Nephron (organoid): ENCODE data around the gene CADM4.
"Not testable (repeated sequence)": the region's sequence is repeated elsewhere in the genome, so short reads cannot be mapped to it uniquely, and the experiment has no call there.

Experiments used
- H3K27ac Mint-ChIP-seq, 3 experiments: 2 replicates each; pipeline ENCODE4 v1.8.0; 2020; ENCODE audit warnings: mixed read lengths in 3 of 3, mild to moderate bottlenecking in 2 of 3, moderate library complexity in 1 of 3
- H3K27me3 Mint-ChIP-seq: 2 replicates; pipeline ENCODE4 v1.8.0; 2021; ENCODE audit warnings: low read depth, mild to moderate bottlenecking, moderate library complexity, mixed read lengths
- H3K36me3 Mint-ChIP-seq: 2 replicates; pipeline ENCODE4 v1.8.0; 2020; ENCODE audit warnings: low read depth, mixed read lengths
- H3K4me1 Mint-ChIP-seq: 2 replicates; pipeline ENCODE4 v1.8.0; 2020; ENCODE audit warnings: mixed read lengths
- H3K4me3 Mint-ChIP-seq, 3 experiments: 2 replicates each; pipeline ENCODE4 v1.8.0; 2020; ENCODE audit warnings: mild to moderate bottlenecking in 3 of 3, mixed read lengths in 3 of 3, moderate library complexity in 2 of 3
- H3K9me3 Mint-ChIP-seq: 2 replicates; pipeline ENCODE4 v1.8.0; 2020; ENCODE audit warnings: mixed read lengths
- CTCF ChIP-seq, 3 experiments: fragments of 200-600 bp; sonication (generic); IDR thresholded peaks; one replicate each; pipeline ENCODE4 v1.5.0; 2021; ENCODE audit warnings: antibody characterized with exemption in 3 of 3; ENCODE audit not compliant: unreplicated experiment in 3 of 3

CADM4 gene

GRCh38 chr19:43609872-43610271 lies 29.8 kb downstream of the CADM4 start:
- Mint-ChIP-seq H3K9me3 (no peaks in the 10 kb centered on the region), H3K27ac (no peak overlapping the region), H3K27me3 (no peaks in the 10 kb centered on the region), H3K36me3 (peaks cover 62% of the 10 kb centered on the region), H3K4me1 (peaks cover 7% of the 10 kb centered on the region), H3K4me3 (no peak overlapping the region)
- no peak for TF ChIP-seq CTCF (IDR thresholded peaks at IDR 0.05; ENCODE audit: unreplicated experiment in 3 of 3)

GRCh38 chr19:43607238-43608205 lies 32.1 kb downstream of the CADM4 start:
- no peaks in the 10 kb centered on the region for H3K9me3 Mint-ChIP-seq
- H3K27me3 Mint-ChIP-seq: no peaks in the 10 kb centered on the region
- H3K4me3 Mint-ChIP-seq: peak overlapping the region in 1 of 3 experiments; percentile 1
- TF ChIP-seq CTCF (IDR thresholded peaks at IDR 0.05; ENCODE audit: unreplicated experiment in 3 of 3): no peak
- H3K4me1 Mint-ChIP-seq: peaks cover 7% of the 10 kb centered on the region
- peak overlapping the region; percentile 13 to 64 (median 43) for H3K27ac Mint-ChIP-seq
- peaks cover 44% of the 10 kb centered on the region for H3K36me3 Mint-ChIP-seq

- Mint-ChIP-seq H3K4me1 (peaks cover 7% of the 10 kb centered on the region), H3K36me3 (peaks cover 36% of the 10 kb centered on the region), H3K27me3 (no peaks in the 10 kb centered on the region), H3K27ac (peak overlapping the region; percentile 13 to 43 (median 43)), H3K9me3 (no peaks in the 10 kb centered on the region), H3K4me3 (peak overlapping the region in 1 of 3 experiments; percentile 38)
- no peak for TF ChIP-seq CTCF (IDR thresholded peaks at IDR 0.05; ENCODE audit: unreplicated experiment in 3 of 3)
These were observed 33.0 kb downstream of the CADM4 start for GRCh38 chr19:43606569-43607229.

GRCh38 chr19:43605875-43606568 lies 33.6 kb downstream of the CADM4 start:
- H3K27me3 Mint-ChIP-seq: no peaks in the 10 kb centered on the region
- H3K4me1 Mint-ChIP-seq: peaks cover 7% of the 10 kb centered on the region
- no peak for TF ChIP-seq CTCF (IDR thresholded peaks at IDR 0.05; ENCODE audit: unreplicated experiment in 3 of 3)
- H3K36me3 Mint-ChIP-seq: peaks cover 40% of the 10 kb centered on the region
- H3K27ac Mint-ChIP-seq: no peak overlapping the region
- H3K9me3 Mint-ChIP-seq: no peaks in the 10 kb centered on the region
- no peak overlapping the region for H3K4me3 Mint-ChIP-seq

GRCh38 chr19:43600326-43600725 lies 39.3 kb downstream of the CADM4 start:
- peaks cover 26% of the 10 kb centered on the region for H3K4me1 Mint-ChIP-seq
- H3K36me3 Mint-ChIP-seq: peaks cover 20% of the 10 kb centered on the region
- not testable (repeated sequence) for H3K4me3 Mint-ChIP-seq, H3K27me3 Mint-ChIP-seq, H3K9me3 Mint-ChIP-seq, H3K27ac Mint-ChIP-seq
